AG10803 (cell line): ENCODE results near the gene LDB3.

Source experiments
- DNase-seq: peaks from one replicate; pipeline ENCODE4 v3.0.0; 2010; ENCODE audit warnings: low read depth
- H3K4me3 ChIP-seq: 2 replicates; pipeline ENCODE4 v1.5.1; 2011; ENCODE audit warnings: mild to moderate bottlenecking, low read length, control low read depth
- CTCF ChIP-seq: conservative IDR thresholded peaks from 2 replicates; pipeline ENCODE4 v1.5.1; 2011; ENCODE audit warnings: mild to moderate bottlenecking, low read length, control low read depth, inconsistent platforms

Gene LDB3

GRCh38 chr10:86707505-86707904 is 39.2 kb downstream of the LDB3 start:
- DNase-seq, result no peak
- no peak for TF ChIP-seq CTCF
- no peak overlapping the region for H3K4me3 ChIP-seq

- TF ChIP-seq CTCF, result no peak
- DNase-seq, result no peak
- H3K4me3 ChIP-seq, result no peak overlapping the region
These were observed 39.9 kb downstream of the LDB3 start for GRCh38 chr10:86708068-86708782.

GRCh38 chr10:86708783-86709380 is 40.6 kb downstream of the LDB3 start:
- H3K4me3 ChIP-seq, result no peak overlapping the region
- no peak for TF ChIP-seq CTCF
- no peak for DNase-seq

GRCh38 chr10:86709396-86710185 is 41.3 kb downstream of the LDB3 start:
- no peak overlapping the region for H3K4me3 ChIP-seq
- TF ChIP-seq CTCF, result no peak
- DNase-seq, result no peak

GRCh38 chr10:86710987-86711512 is 42.7 kb downstream of the LDB3 start:
- peak; percentile 64 for TF ChIP-seq CTCF
- peak overlapping the region; percentile 59 for H3K4me3 ChIP-seq
- DNase-seq, result peak; percentile 90

GRCh38 chr10:86711513-86712316 is 43.4 kb downstream of the LDB3 start:
- peak overlapping the region; percentile 59 for H3K4me3 ChIP-seq
- no peak for TF ChIP-seq CTCF
- peak; percentile 28 for DNase-seq
